ENCODE measurements around the gene TCAIM. TPM values are rescaled to one million over a fixed set of nuclear protein-coding genes. Genes with fewer than 3 reads are reported as not detected.

The TCAIM gene
- total and polyA plus RNA-seq, 2 donors (not counting 3 experiments of a cell fraction or from before 2014, with no cell fraction given), result 9.2 to 18.2 TPM

DNA sequence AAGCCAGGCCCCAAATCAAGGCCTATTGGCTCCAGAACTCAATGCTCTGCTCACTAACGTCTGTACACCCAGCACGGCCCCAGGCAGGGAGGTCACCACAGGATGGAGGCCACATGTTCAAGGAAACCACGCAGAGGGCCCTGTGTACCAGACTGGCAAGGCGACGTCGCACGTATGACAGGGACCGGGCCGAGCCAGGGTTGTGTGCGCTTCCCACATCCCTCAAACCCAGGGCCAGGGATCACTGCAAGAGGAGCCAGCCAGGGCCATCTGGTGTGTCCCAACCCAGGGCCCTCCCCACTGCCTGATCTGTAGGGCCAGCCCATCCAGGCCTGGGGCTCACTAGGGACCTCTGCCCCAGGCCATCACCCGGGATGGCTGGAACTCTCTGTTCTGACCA, 76.9 kb downstream of the TCAIM start:
- H3K9ac ChIP-seq (replicated peaks; ENCODE audit: extremely low read depth, insufficient read depth, low read length), result no peak overlapping the region
- TF ChIP-seq JUN (IDR thresholded peaks at IDR 0.05; ENCODE audit: borderline replicate concordance, insufficient read depth, insufficient read length, low read depth), result no peak
- TF ChIP-seq, protein P1, sequence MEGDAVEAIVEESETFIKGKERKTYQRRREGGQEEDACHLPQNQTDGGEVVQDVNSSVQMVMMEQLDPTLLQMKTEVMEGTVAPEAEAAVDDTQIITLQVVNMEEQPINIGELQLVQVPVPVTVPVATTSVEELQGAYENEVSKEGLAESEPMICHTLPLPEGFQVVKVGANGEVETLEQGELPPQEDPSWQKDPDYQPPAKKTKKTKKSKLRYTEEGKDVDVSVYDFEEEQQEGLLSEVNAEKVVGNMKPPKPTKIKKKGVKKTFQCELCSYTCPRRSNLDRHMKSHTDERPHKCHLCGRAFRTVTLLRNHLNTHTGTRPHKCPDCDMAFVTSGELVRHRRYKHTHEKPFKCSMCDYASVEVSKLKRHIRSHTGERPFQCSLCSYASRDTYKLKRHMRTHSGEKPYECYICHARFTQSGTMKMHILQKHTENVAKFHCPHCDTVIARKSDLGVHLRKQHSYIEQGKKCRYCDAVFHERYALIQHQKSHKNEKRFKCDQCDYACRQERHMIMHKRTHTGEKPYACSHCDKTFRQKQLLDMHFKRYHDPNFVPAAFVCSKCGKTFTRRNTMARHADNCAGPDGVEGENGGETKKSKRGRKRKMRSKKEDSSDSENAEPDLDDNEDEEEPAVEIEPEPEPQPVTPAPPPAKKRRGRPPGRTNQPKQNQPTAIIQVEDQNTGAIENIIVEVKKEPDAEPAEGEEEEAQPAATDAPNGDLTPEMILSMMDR (IDR thresholded peaks at IDR 0.05; ENCODE audit: extremely low read depth in 1 of 2, insufficient read depth in 1 of 2, low read depth in 1 of 2, low read length in 2 of 2), result no peak
- TF ChIP-seq FOS (IDR thresholded peaks at IDR 0.05; ENCODE audit: borderline replicate concordance, insufficient read depth, low read length), result no peak
- no peak for TF ChIP-seq GATA2 (IDR thresholded peaks at IDR 0.05; ENCODE audit: insufficient read depth, insufficient read length, low read depth, low read length)
- no peak for TF ChIP-seq POLR2AphosphoS5 (IDR thresholded peaks at IDR 0.05; ENCODE audit: insufficient read depth, low read depth, low read length)
- TF ChIP-seq POLR2A (IDR thresholded peaks at IDR 0.05; ENCODE audit: low read depth, low read length), result no peak
- TF ChIP-seq, protein P2, sequence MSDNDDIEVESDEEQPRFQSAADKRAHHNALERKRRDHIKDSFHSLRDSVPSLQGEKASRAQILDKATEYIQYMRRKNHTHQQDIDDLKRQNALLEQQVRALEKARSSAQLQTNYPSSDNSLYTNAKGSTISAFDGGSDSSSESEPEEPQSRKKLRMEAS (IDR thresholded peaks at IDR 0.05; ENCODE audit: insufficient read depth, insufficient read length), result no peak
- no peak for TF ChIP-seq EZH2 (IDR thresholded peaks at IDR 0.05; ENCODE audit: borderline replicate concordance, low read depth, low read length, severe bottlenecking)
- no peak for TF ChIP-seq MYC (IDR thresholded peaks at IDR 0.05; ENCODE audit: low read depth, low read length)
- H3K27ac ChIP-seq (ENCODE audit: insufficient read depth, low read depth, low read length), result no peak overlapping the region
- no peak overlapping the region for H2AFZ ChIP-seq (ENCODE audit: low read depth, low read length)
- intact Hi-C loops (cut with micrococcal nuclease), result no loop called here
- BruUV-seq (replicated peaks), result no TSS peak
- H3K36me3 ChIP-seq (ENCODE audit: control insufficient read depth in 2 of 2, extremely low read depth in 1 of 2, insufficient read depth in 2 of 2, low read length in 2 of 2), result no peaks in the 10 kb centered on the region
- no peak overlapping the region for H3K4me3 ChIP-seq (replicated peaks in 1 of 3; ENCODE audit: insufficient read depth in 1 of 3, low read depth in 1 of 3, low read length in 3 of 3)
- H4K20me1 ChIP-seq (replicated peaks; ENCODE audit: control insufficient read depth, extremely low read depth, insufficient read depth, low read length), result no peaks in the 10 kb centered on the region
- dilution Hi-C loops (cut with MboI; ENCODE audit: extremely low pct_ligation_motif_present, low sequenced_read_pairs), result no loop called here
- no peaks in the 10 kb centered on the region for H3K27me3 ChIP-seq (ENCODE audit: control insufficient read depth in 2 of 2, insufficient read depth in 2 of 2, low read length in 2 of 2)
- ChIA-PET POLR2A (no interaction called here), CTCF (no interaction called here)
- no peaks in the 10 kb centered on the region for H3K4me1 ChIP-seq (ENCODE audit: control insufficient read depth, extremely low read depth, insufficient read depth, low read length)
- no peaks in the 10 kb centered on the region for H3K79me2 ChIP-seq (ENCODE audit: control insufficient read depth, insufficient read depth, low read length)
- no peak overlapping the region for H3K4me2 ChIP-seq (ENCODE audit: insufficient read depth, low read length)
- FAIRE-seq (no peak), DNase-seq (ENCODE audit: low read depth, low spot score) (no peak)
- no peaks in the 10 kb centered on the region for H3K9me3 ChIP-seq (replicated peaks; ENCODE audit: control insufficient read depth, insufficient read depth, low read length)
- H3K9me1 ChIP-seq (replicated peaks; ENCODE audit: control insufficient read depth, extremely low read depth, insufficient read depth, low read length), result no peaks in the 10 kb centered on the region
